ENCODE measurements around the gene CXorf58. TPM values are rescaled to one million over a fixed set of nuclear protein-coding genes. Genes with fewer than 3 reads are reported as not detected.
A peak's percentile ranks its signal among the peaks of the same experiment; 100 is the strongest.
"Not testable (repeated sequence)": the region's sequence is repeated elsewhere in the genome, so short reads cannot be mapped to it uniquely, and the experiment has no call there.

Gene CXorf58
- total and polyA plus RNA-seq, 2 of the 13 experiments (the other 11 are each of a cell fraction or from before 2014, with no cell fraction given), result not detected

GRCh38 chrX:23907498-23908218 is at the start of gene CXorf58, which contains the start of gene APOO (continued):
- TF ChIP-seq ARID4A (CRISPR knock-in tag; IDR thresholded peaks at IDR 0.05; ENCODE audit: borderline replicate concordance) (peak; percentile 92), ATF2 (CRISPR knock-in tag; IDR thresholded peaks at IDR 0.05) (no peak), MED1 (CRISPR knock-in tag; IDR thresholded peaks at IDR 0.05) (peak; percentile 18; the same call in 1 of the 2 replicates), LCORL (IDR thresholded peaks at IDR 0.05) (no peak), LCORL (CRISPR knock-in tag; IDR thresholded peaks at IDR 0.05) (peak; percentile 60; the same call in 1 of the 2 replicates), LBX2 (CRISPR knock-in tag; IDR thresholded peaks at IDR 0.05; ENCODE audit: borderline replicate concordance) (no peak), ELF1 (CRISPR knock-in tag; IDR thresholded peaks at IDR 0.05) (peak; percentile 38; the same call in 1 of the 2 replicates), RAD21 (CRISPR knock-in tag; IDR thresholded peaks at IDR 0.05) (peak; percentile 41), THAP11 (CRISPR knock-in tag; IDR thresholded peaks at IDR 0.05) (peak; percentile 53; the same call in 1 of the 2 replicates), POLR2G (IDR thresholded peaks at IDR 0.05; ENCODE audit: low read depth, low read length) (peak; percentile 37)

- WGBS (ENCODE audit: low lambda C conversion rate), result 94% methylated on average over 5 of the region's 7 CpGs
- in situ Hi-C loops (cut with HindIII; ENCODE audit: extremely low pct_ligation_motif_present, low pct_unique_long_range_greater_than_20kb); ATAC-seq; DNase-seq (ENCODE audit: low spot score); BruUV-seq (replicated peaks); H3K9ac ChIP-seq (ENCODE audit: insufficient read depth, low read depth, low read length); FAIRE-seq; H3K4me3 ChIP-seq (replicated peaks in 1 of 3; ENCODE audit: insufficient read depth in 1 of 3, low read depth in 2 of 3, low read length in 3 of 3); H3K27me3 ChIP-seq (ENCODE audit: control insufficient read depth in 1 of 2, insufficient read depth in 2 of 2, low read length in 2 of 2); H3K79me2 ChIP-seq (ENCODE audit: insufficient read depth, low read length); POLR2A ChIA-PET; CTCF ChIA-PET (ENCODE audit: low intra/inter-chr PET ratio, low total read pairs); H2AFZ ChIP-seq (ENCODE audit: low read length); intact Hi-C loops (cut with micrococcal nuclease; ENCODE audit: unreplicated experiment); H3K36me3 ChIP-seq (replicated peaks in 1 of 2; ENCODE audit: control insufficient read depth in 1 of 2, insufficient read depth in 2 of 2, low read length in 2 of 2); H4K20me1 ChIP-seq (ENCODE audit: insufficient read depth, low read length); H3K27ac ChIP-seq (ENCODE audit: extremely low read length, insufficient read depth, low read length); H3K4me2 ChIP-seq (ENCODE audit: low read depth, low read length); H3K9me3 ChIP-seq (ENCODE audit: low read length): not testable (repeated sequence)
- H3K4me1 ChIP-seq (ENCODE audit: insufficient read depth, low read length), result peaks cover 15% of the 10 kb centered on the region
Observed at GRCh38 chrX:23859238-23859637, 48.6 kb upstream of the CXorf58 start.
